Measurements from ENCODE around the gene ERC2.

Gene ERC2

DNA sequence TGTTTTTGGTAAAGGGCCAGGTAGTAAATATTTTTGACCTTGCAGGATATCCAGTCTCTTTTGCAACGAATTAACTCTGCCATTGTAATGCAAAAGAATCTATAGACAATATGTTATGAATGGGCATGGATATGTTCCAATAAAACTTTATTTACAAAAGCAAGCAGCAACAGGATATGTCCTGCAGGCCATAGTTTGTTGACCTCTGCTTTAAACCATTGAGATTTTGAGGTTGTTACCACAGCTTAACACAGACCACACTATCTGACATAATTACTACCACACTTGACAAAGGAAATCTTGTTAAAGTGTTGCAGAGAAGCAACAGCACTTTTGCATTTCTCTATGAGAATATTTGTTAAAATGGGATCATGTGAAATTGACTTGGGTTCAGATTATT lies 349.3 kb downstream of the ERC2 start:
- TF ChIP-seq CTCF (IDR thresholded peaks at IDR 0.05): no peak

DNA sequence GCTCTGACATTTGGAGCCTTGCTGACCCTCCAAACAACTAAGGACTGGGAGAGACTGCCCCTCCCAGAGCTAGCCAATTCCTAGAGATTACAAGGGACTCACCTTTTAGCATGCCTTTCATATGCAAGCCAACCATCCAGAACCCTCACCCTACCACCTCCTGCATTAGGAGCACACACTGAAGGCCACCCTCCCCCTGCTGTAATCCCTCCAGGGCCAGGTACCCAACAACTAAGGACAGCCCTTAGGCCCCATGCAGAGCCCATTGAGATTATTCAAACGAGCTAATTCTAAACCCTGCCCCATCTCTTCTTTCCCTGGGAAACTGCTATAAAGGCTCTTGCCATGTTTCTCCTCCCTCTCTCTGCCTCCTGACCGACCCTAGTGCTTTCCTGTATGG lies 352.6 kb downstream of the ERC2 start:
- TF ChIP-seq CTCF (IDR thresholded peaks at IDR 0.05): no peak

GRCh38 chr3:56115199-56115598 lies 353.1 kb downstream of the ERC2 start:
- no peak for TF ChIP-seq CTCF (IDR thresholded peaks at IDR 0.05)

- TF ChIP-seq CTCF (IDR thresholded peaks at IDR 0.05): no peak
Observed at GRCh38 chr3:56113908-56114307, 354.4 kb downstream of the ERC2 start.

DNA sequence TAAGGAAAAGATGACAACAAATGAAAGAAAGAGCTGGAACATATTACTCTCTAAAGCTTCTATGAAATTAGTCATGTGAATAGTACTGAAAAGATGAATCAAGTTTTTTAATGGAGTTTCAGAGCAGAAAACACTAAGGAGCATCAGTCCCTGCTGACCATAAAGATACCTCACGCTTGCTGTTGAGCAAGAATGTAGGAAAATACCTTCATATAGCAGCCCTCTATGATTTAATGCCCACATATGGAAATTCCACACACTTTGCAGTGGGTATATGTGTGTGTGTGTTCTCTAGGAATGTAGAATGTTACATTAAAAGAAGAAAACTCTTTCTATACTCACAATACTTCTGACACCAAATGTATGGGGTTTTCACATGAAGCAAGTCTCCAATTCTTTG lies 355.0 kb downstream of the ERC2 start:
- TF ChIP-seq CTCF (IDR thresholded peaks at IDR 0.05): no peak

GRCh38 chr3:56111606-56112304 lies 356.5 kb downstream of the ERC2 start:
- TF ChIP-seq CTCF (IDR thresholded peaks at IDR 0.05): no peak

- TF ChIP-seq CTCF (IDR thresholded peaks at IDR 0.05): no peak
Observed at GRCh38 chr3:56110886-56111285, 357.4 kb downstream of the ERC2 start.

DNA sequence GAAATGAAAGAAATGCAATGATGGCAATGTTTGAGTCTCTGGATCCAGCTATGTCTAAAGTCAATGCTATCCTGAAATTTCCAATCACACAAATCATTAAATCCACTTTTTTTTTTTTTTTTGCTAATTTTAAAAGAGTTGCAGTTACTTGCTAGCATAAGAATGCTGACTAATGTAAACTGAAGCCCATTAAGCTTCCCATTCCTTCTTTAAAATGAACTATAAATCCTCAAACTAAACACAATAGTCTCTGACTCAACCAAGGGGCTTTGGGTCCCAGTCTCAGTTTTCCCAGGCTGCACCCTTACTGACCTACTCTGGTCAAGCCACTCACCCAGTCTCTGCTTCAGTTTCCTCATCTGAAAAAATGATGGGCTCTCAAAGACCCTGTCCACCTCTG lies 361.1 kb downstream of the ERC2 start:
- TF ChIP-seq CTCF (IDR thresholded peaks at IDR 0.05): no peak
